ENCODE measurements around the gene PVALB. TPM values are rescaled to one million over a fixed set of nuclear protein-coding genes. Genes with fewer than 3 reads are reported as not detected.
A peak's percentile ranks its signal among the peaks of the same experiment; 100 is the strongest.
"Not testable (repeated sequence)": the region's sequence is repeated elsewhere in the genome, so short reads cannot be mapped to it uniquely, and the experiment has no call there.

The PVALB gene
- total RNA-seq, 1 donor from 2014 or later: not detected

DNA sequence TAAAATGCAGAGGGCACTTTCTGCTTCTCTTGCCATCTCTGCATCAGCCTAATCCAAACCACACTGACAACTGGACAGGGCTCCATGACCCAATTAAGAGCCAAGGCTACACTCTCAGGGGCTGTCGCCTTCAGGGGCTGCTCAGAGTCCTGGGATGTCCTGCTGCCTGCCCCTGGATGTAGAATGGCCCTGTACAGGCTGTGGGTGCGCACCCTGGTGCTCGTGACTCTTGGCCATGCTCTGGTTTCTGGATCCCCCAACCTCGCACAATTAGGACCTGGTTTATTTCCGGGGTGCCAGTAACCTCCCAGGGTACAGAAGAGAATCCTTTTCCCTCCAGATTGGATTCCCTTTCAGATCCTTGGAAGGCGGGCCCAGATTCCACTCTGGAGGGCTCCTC lies 52.2 kb downstream of the PVALB start:
- intact Hi-C loops (cut with DNase I): no loop called here
- peak; percentile 10 for DNase-seq (ENCODE audit: low spot score)

DNA sequence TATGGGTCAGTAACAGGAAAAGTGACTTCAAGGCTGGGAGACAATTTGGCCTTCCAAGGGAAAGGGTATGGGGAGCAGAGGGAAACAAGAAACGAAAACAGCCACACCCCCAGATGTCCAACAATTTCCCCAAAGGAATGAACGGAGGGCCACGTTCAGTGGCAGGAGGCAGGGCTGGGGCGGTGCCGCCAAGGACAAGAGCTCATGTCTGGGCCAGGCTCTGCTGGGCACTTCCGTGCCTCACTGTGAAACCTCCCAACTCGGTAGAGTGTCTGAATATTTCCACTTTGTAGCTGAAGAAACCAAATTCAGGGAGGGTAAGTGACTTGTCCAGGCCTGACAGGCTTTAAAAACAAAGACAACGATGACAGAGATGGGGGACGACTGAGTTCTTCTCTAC lies 52.8 kb downstream of the PVALB start:
- ATAC-seq: no peak
- peak; percentile 48 for DNase-seq (ENCODE audit: low spot score)
- intact Hi-C loops (cut with DNase I): no loop called here

More for the DNA sequence above, 52.2 kb downstream of the PVALB start:
- ATAC-seq: no peak

DNA sequence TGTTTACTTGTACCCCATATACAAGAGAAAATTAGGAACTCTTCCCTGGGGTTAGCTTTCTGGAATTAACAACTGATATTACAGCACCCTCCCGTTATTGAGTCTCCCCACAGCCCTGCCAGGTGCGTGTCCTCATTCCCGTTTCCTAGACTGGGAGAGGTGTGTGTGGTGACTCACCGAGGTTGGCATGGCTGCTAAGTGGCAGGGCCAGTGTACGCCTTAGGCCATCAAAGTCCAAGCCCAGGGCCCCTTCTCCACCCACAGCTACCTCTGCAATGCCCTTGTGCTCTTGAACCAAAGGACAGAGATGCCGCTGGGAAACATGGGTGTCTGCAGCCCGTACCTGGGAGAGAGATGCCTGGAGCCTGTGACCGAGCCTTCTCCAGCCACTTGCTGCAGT lies 53.3 kb downstream of the PVALB start:
- intact Hi-C loops (cut with DNase I): no loop called here
- ATAC-seq (no peak), DNase-seq (ENCODE audit: low spot score) (peak; percentile 38)

DNA sequence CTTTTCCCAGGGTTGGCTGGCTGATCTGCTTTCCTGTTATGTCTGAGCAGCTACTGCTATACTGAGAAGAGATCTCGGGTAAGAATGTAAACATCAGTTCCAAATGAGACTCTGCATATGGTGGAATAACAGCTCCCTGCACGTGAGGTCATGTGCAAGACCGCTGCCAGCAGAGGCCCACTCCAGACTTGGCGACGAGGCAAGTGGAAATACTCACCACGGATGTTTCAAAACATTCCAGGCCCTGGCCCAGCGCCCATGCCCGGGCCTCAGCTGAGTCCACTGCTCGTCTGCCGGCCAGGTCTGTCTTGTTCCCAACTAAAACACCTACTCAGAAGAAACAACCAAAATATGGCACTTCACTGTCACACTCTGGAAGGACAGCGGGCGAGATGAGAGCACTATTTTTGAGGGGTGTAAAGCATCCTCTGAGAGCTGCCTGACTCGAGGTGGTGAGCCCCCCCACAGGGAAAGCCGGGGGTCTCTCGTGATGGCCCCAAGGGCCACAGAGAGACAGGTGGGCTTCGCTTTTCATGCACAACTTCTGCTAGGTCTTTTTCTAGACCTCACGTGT lies 54.1 kb downstream of the PVALB start:
- intact Hi-C loops (cut with DNase I): no loop called here
- ATAC-seq (no peak), DNase-seq (ENCODE audit: low spot score) (peak; percentile 51)

DNA sequence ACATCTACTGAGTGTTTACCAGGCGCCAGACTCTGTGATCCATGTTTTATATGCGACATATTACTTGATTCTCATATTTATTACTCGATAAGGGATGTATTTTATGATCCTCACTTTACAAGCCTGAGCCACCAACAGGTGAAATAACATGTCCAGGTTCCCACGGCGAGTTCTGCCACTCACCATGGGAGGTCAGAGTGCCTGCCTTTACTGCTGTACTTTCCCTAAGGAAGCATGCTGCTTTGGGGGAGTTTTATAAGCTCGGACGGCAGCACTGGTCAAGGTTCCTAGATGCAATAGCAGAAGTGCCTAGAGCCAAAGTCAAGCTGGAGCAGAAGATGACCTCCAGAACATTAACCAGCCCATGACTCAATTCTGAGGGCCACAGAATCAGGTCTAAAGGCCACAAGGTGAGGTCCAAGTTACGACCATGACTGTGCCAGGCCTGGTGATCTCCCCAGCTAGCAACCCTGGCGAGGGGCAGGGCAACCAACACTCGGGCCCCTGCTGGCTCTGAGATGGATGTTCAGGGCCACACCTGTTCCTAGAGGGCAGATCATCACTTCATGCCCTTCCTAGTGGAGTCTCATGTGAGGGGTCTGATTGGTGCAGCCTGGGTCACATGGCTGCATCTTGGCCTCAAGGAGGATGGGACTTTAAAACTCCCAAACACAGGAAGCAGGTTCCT lies 55.1 kb downstream of the PVALB start:
- ATAC-seq (no peak), DNase-seq (ENCODE audit: low spot score) (peak; percentile 19)
- intact Hi-C loops (cut with DNase I): no loop called here

DNA sequence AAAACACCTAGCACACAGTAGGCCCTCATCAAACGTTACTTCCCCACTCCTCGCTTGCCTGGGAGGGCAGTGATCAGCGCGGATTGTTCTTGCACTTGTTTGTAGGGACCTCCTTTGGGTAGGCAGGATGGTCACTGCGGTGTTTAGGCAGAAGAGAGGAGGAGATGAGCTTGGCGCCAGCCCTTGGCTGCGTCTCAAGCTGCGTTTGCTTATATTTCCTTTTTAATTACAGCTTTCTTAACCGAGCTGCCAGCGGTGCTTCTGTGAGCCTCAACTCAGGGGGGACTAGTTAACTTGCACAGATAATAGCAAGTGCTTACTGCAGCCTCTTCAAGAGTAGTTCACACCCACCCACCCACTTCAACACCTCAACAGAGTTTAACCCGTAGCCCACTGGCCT lies 56.0 kb downstream of the PVALB start:
- no peak for ATAC-seq
- intact Hi-C loops (cut with DNase I): no loop called here
- peak; percentile 28 for DNase-seq (ENCODE audit: low spot score)

DNA sequence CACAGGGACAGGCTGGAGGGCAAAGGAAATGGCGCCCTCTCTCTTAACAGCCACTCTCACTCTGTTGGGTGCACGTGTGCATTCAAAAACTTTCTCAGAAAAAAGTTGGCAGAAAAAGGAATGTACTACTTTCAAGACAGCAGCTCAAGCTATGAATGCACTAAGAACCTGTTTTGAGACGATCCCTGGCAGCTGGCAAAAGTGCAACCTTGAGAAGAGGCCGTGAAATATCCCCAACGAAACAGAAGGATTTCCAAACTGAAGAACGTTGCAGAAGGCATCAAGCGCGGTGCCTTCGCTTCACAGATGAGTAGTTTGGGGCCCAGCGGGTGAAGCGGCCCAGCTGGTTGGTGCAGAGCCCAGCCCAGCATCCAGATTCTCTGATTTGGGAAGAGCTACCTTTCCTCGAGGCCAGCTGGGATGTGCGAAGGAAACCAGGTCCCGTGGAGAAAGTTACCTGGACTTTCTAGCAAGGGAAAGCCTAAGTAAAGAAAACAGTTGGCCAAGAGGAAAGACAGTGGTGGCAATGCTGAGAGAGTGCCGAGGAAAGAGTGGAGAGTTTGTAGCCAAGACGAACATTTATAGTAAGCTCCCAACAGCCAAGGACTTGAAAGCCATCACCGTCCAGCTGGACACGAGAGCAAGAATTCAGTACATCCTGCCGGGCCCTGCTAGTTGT lies 57.2 kb downstream of the PVALB start:
- intact Hi-C loops (cut with DNase I): no loop called here
- ATAC-seq: no peak
- peak; percentile 39 for DNase-seq (ENCODE audit: low spot score)

DNA sequence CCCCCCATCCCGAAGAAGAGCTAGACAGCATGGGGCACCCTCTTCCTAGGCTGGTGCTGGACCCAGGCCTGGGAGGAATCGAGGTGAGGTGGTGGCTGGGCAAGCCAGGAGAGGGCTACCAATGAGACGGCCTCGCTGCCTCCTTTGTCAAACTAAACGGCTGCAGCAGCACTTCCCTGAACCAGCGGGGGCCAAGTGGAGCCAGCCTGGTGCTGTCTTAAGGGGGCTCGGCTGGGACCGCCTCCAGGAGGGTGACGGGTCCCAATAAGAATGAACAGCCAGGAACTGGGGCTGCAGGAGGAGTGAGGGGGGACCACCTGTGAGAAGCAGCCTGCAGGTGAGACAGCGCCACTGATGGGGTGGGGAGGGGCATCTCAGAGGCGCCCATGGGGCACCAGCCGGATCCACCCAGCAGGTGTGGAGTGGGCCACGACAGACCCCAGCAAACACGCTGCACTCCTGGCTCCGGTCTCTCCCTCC lies 58.0 kb downstream of the PVALB start:
- intact Hi-C loops (cut with DNase I): no loop called here
- DNase-seq (ENCODE audit: low spot score): peak; percentile 45
- no peak for ATAC-seq

DNA sequence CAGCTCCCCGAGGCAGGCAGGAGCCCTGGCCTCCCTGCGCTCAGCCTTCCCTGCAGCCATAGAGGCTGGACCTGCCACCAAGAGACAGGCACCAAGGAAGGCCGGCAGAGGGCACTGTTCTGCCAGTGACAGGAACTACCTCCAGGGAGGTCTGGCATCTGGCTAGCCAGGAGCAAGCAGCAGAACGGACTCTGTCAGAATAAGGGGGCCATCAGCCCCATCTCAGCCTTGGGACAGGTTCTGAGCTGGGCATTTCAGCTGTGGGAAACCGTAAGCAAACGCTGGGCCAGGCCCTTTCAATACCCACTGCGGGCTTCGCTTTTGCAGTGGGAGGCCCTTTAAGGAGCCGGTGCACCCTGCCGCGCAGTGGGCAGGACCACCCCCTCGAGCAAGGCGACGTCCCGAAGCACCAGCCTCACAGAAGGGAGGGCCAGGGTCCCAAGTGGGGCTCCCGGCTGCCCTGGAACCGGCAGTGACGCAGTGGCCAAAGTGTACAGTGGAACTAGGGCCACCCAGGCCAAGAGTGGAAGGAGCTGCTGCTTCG lies 59.1 kb downstream of the PVALB start:
- DNase-seq (ENCODE audit: low spot score) (peak; percentile 86), ATAC-seq (peak; percentile 88)
- intact Hi-C loops (cut with DNase I): no loop called here

DNA sequence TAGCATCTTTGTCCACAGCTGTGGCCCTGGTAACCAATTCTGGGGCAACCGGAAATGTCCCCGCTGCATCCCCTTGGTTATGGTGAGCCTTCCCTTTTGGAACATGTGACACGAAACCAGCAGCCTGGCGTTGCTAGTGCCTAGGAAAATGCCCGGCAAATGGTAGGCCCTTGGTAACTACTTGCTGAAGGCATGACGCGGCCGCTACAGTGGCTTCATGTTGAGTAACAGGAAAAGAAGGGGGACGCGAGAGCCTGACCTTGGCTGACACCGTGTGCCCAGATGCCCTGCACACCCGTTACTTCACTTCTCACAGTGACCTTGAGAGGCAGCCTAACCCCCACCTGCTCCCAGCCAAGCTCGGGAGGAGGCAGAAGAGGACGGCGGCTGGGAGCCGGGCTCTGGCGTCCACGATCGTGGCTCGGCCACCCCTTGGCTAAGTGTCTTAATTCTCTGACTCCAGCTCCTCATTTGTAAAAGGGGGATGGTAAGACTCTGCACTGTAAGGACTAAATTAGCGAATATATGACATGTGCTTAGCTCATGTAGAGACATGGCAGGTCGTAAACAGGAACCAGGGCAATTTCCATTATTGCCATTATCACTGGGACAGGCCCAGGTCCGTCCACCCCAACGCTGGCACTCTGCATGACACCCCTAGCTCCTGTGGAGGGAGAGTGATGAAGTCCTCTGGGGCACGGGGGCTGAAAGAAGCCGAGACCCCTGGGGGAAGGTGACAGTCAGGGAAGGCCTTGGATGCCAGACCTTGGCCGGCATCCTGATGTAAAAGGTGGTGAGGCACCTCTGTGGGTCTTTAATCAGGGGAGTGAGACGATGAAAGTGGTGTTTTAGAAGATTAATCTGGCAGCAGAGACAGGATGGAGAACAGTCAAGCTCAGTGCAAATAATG lies 59.8 kb downstream of the PVALB start:
- intact Hi-C loops (cut with DNase I): no loop called here
- DNase-seq (ENCODE audit: low spot score) (peak; percentile 50), ATAC-seq (no peak)

DNA sequence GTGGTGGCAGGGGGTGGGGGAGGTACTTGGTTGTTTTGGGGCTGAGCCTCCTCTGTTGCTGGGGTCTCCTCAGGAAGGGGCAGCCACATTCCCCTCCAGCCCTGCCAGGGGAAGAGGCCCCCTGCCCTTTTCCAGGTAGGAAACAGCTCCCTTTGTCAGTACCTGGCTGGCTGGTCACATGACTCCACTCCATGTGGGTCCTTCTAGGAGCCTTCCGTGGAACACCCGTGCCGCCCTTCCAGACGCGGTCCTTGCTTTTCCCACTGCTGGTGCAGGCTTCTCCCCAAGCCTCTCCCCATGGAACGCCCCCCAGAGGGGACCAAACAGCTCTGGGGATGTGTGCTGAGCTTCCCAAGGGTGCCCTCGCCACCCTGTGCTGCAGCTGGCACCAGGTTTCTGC lies 60.8 kb downstream of the PVALB start:
- intact Hi-C loops (cut with DNase I): no loop called here
- DNase-seq (ENCODE audit: low spot score): peak; percentile 54
- no peak for ATAC-seq

DNA sequence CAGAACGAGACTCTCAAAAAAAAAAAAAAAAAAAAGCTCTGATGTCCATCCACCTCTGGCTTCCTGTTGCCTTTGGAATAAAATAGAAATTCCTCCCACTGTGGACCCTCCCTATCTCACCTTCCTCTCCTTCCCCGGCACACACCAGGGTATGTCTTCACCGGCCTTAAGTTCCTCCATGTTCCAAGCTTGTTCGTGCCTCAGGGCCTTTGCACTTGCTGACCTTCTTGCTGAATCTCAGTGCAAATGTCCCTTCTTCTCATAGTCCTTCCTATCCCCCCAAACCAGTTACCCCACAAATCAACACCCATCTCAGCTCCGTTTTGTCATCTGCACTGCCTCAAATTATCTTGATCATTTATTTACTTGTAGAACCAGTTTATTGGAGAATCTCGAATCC lies 61.5 kb downstream of the PVALB start:
- intact Hi-C loops (cut with DNase I): no loop called here

DNA sequence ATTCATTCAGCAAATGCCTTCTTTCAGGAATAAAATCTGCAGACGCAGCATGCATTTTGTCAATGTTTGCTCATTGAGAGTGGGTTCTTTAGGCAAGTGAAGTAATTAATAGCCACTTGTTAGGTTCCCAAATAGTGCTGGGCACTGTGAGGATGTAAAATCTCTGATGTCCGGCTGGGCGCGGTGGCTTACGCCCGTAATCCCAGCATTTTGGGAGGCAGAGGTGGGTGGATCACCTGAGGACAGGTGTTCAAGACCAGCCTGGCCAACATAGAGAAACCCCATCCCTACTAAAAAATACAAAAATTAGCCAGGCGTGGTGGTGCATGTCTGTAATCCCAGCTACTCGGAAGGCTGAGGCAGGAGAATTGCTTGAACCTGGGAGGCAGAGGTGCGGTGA lies 62.0 kb downstream of the PVALB start:
- ATAC-seq; intact Hi-C loops (cut with DNase I): not testable (repeated sequence)
- DNase-seq (ENCODE audit: low spot score): peak; percentile 31

More for the DNA sequence above, 61.5 kb downstream of the PVALB start:
- ATAC-seq (no peak), DNase-seq (ENCODE audit: low spot score) (no peak)

DNA sequence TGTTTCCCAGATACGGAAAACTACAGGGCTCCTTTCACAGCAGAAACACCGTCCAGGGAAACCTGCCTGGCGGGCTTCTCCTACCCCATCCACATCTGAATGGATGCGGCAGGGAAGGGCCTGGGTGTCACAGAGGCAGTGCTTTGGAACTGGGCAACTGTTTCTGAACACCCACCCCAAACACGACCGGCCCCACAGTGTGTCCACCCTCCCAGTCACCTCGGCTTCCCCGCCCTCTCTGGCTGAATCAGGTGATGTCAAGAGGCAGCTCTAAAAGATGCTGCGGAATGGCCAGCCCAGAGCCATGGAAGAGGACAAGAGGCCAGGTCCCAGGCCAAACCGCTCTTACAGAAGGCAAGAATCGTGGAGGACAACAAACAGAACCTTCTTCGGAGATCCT lies 62.9 kb downstream of the PVALB start:
- intact Hi-C loops (cut with DNase I): no loop called here
- ATAC-seq (no peak), DNase-seq (ENCODE audit: low spot score) (peak; percentile 48)

DNA sequence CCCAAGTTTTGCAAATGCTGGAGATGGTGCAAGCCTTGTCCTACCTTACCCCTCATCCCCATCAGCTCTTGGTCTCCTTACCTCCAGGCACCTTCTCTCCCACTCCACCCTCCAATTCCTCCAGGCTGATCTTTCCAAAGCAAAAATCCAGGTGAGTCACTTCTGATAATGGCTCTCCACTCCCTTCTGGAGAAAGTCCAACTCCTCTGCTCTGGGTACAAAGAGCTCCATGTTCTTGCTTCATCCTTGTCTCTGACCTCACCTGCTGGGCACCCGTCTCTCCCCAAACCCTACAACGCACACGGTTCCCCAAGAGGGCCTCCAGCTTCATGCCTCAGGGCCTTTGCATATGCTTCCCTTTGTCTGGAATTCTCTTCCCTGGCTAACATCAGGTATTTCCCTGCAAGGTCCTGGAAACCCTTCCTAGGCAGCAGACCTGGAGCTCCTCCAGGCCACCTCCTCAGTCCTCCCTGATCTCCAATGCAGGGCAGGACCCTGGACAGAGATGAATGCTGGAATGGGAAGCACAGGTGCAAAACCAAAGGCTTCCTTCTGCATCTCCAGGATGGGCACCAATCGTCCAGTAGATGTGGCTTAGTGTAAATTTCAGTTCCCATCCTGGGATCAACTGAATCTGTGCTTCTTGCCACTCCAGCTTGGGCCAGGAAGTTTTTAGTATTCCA lies 63.6 kb downstream of the PVALB start:
- no peak for ATAC-seq
- peak; percentile 8 for DNase-seq (ENCODE audit: low spot score)
- intact Hi-C loops (cut with DNase I): no loop called here

Data from sciatic nerve (tissue), 2 donors.